HCT116 (cell line): ENCODE measurements around the gene ENPP6. TPM values are rescaled to one million over a fixed set of nuclear protein-coding genes. Genes with fewer than 3 reads are reported as not detected.

Experiments
- ATAC-seq: fragments of 200-7000 bp; cut with Tn5 transposase; 2 replicates; pipeline ENCODE4 v1.9.1; 2020; ENCODE audit warnings: mild to moderate bottlenecking, moderate library complexity
- BruUV-seq: library from RNA; stranded (reverse); fragments of 400-500 nt; replicated peaks from 2 replicates; lab custom pipeline; 2021; lab: Mats Ljungman, UMichigan
- CTCF ChIA-PET: fragments of 300-600 bp; sonication (Branson Sonifier 250); formaldehyde crosslinking; loops from one replicate; lab custom pipeline; 2021; ENCODE audit warnings: antibody characterized with exemption; lab: Charles Lee
- POLR2A ChIA-PET: fragments of 300-600, 350-600 bp; sonication (Branson Sonifier 250); formaldehyde crosslinking; loops from one replicate; lab custom pipeline; 2021; ENCODE audit warnings: antibody characterized with exemption; lab: Charles Lee
- RAD21 ChIA-PET, 2 experiments: fragments of 300-600 bp; sonication (Branson Sonifier 250); formaldehyde crosslinking; loops; one replicate each; lab custom pipeline; 2023; ENCODE audit warnings: low total read pairs in 2 of 2; ENCODE audit not compliant: uncharacterized antibody in 2 of 2, unreplicated experiment in 2 of 2, low non-redundant PET in 1 of 2; lab: Charles Lee
- DNase-seq: peaks from one replicate; pipeline ENCODE4 v3.0.0-alpha.2; 2010; ENCODE audit warnings: low read depth, low spot score
- H2AFZ ChIP-seq: fragments of 200-600 bp; shearing (Covaris generic), sonication (generic); 2 replicates; pipeline ENCODE4 v1.6.1; 2017; ENCODE audit warnings: low read depth, mixed run types, mixed read lengths, antibody characterized with exemption, low read length; ENCODE audit not compliant: poor library complexity, severe bottlenecking
- H3K27ac ChIP-seq: 2 replicates; pipeline ENCODE4 v1.5.1; 2012; ENCODE audit warnings: low read depth, low read length
- H3K27me3 ChIP-seq: fragments of 200-600 bp; sonication (generic); 2 replicates; pipeline ENCODE4 v1.6.1; 2016; ENCODE audit warnings: mixed run types, low read length, mixed read lengths; ENCODE audit not compliant: insufficient read depth
- H3K36me3 ChIP-seq, 2 experiments: fragments of 200-500 bp in 1 of 2; fragments of 200-600 bp in 1 of 2; sonication (Bioruptor generic) in 1 of 2; sonication (generic) in 1 of 2; 2 replicates each; pipeline versions ENCODE4 v1.5.1 to v1.6.1; 2014 to 2016; ENCODE audit warnings: low read length in 2 of 2, inconsistent platforms in 1 of 2, mixed read lengths in 1 of 2, mixed run types in 1 of 2; ENCODE audit not compliant: insufficient read depth in 2 of 2, control insufficient read depth in 1 of 2
- H3K4me1 ChIP-seq, 2 experiments: fragments of 200-600 bp in 1 of 2; sonication (generic) in 1 of 2; 2 replicates each; pipeline versions ENCODE4 v1.5.1 to v1.6.1; 2012 to 2017; ENCODE audit warnings: low read length in 2 of 2, inconsistent platforms in 1 of 2, mild to moderate bottlenecking in 1 of 2, mixed read lengths in 1 of 2, mixed run types in 1 of 2, moderate library complexity in 1 of 2; ENCODE audit not compliant: insufficient read depth in 2 of 2, control insufficient read depth in 1 of 2
- H3K4me2 ChIP-seq: fragments of 200-600 bp; sonication (generic); 2 replicates; pipeline ENCODE4 v1.6.1; 2017; ENCODE audit warnings: mixed run types, low read length, mixed read lengths
- H3K4me3 ChIP-seq, 2 experiments: fragments of 200-600 bp in 1 of 2; sonication (generic) in 1 of 2; replicated peaks in 1 of 2; 2 replicates each; pipeline ENCODE4 v1.5.1; 2011 to 2016; ENCODE audit warnings: low read length in 2 of 2, control low read depth in 1 of 2, low read depth in 1 of 2, mild to moderate bottlenecking in 1 of 2, mixed read lengths in 1 of 2, mixed run types in 1 of 2
- H3K79me2 ChIP-seq: fragments of 200-600 bp; sonication (generic); 2 replicates; pipeline ENCODE4 v1.6.1; 2017; ENCODE audit warnings: mild to moderate bottlenecking, mixed run types, low read length, moderate library complexity, mixed read lengths; ENCODE audit not compliant: insufficient read depth
- H3K9ac ChIP-seq: fragments of 200-600 bp; sonication (generic); 2 replicates; pipeline ENCODE4 v1.6.1; 2016; ENCODE audit warnings: low read length, mixed read lengths
- H3K9me2 ChIP-seq: fragments of 200-600 bp; sonication (generic), shearing (Covaris generic); 2 replicates; pipeline ENCODE4 v1.6.1; 2017; ENCODE audit warnings: mixed run types, mild to moderate bottlenecking, moderate library complexity; ENCODE audit not compliant: insufficient read depth
- H3K9me3 ChIP-seq, 2 experiments: fragments of 200-500 bp in 1 of 2; fragments of 200-600 bp in 1 of 2; sonication (Bioruptor generic) in 1 of 2; sonication (generic) in 1 of 2; 2 replicates each; pipeline ENCODE4 v1.6.1; 2014 to 2017; ENCODE audit warnings: low read length in 2 of 2, mixed read lengths in 2 of 2, inconsistent platforms in 1 of 2, low read depth in 1 of 2, mild to moderate bottlenecking in 1 of 2, mixed run types in 1 of 2, moderate library complexity in 1 of 2; ENCODE audit not compliant: control insufficient read depth in 1 of 2, insufficient read depth in 1 of 2
- H4K20me1 ChIP-seq: fragments of 200-600 bp; sonication (generic), shearing (Covaris generic); 2 replicates; pipeline ENCODE4 v1.6.1; 2017; ENCODE audit warnings: mixed run types, mild to moderate bottlenecking, moderate library complexity; ENCODE audit not compliant: insufficient read depth
- ATF3 ChIP-seq: IDR thresholded peaks from 2 replicates; pipeline ENCODE4 v1.6.1; 2012
- CBX3 ChIP-seq: IDR thresholded peaks from 2 replicates; pipeline ENCODE4 v1.6.1; 2012; ENCODE audit warnings: low read depth
- CEBPB ChIP-seq: IDR thresholded peaks from 2 replicates; pipeline ENCODE4 v1.6.1; 2012; ENCODE audit warnings: low read depth
- EZH2phosphoT487 ChIP-seq: fragments of 200-600 bp; IDR thresholded peaks from 2 replicates; pipeline ENCODE4 v1.6.1; 2018; ENCODE audit warnings: antibody characterized with exemption, borderline replicate concordance
- JUND ChIP-seq: IDR thresholded peaks from 2 replicates; pipeline ENCODE4 v1.6.1; 2012
- POLR2A ChIP-seq: IDR thresholded peaks from 2 replicates; pipeline ENCODE4 v1.7.0; 2011; ENCODE audit warnings: borderline replicate concordance; ENCODE audit not compliant: insufficient read depth, insufficient read length; ENCODE audit errors: extremely low read depth
- RAD21 ChIP-seq: IDR thresholded peaks from 2 replicates; pipeline ENCODE4 v1.6.1; 2012; ENCODE audit warnings: low read depth, mild to moderate bottlenecking
- SIN3A ChIP-seq: IDR thresholded peaks from 2 replicates; pipeline ENCODE4 v1.6.1; 2012; ENCODE audit warnings: low read depth
- SP1 ChIP-seq: IDR thresholded peaks from 2 replicates; pipeline ENCODE4 v1.6.1; 2012; ENCODE audit warnings: low read depth
- SRF ChIP-seq: IDR thresholded peaks from 2 replicates; pipeline ENCODE4 v1.6.1; 2012; ENCODE audit warnings: low read depth
- TCF7L2 ChIP-seq: IDR thresholded peaks from 2 replicates; pipeline ENCODE4 v1.7.0; 2011; ENCODE audit warnings: borderline replicate concordance, inconsistent platforms; ENCODE audit not compliant: insufficient read depth, insufficient read length; ENCODE audit errors: extremely low read depth
- ZBTB33 ChIP-seq: IDR thresholded peaks from 2 replicates; pipeline ENCODE4 v1.6.1; 2011; ENCODE audit warnings: mild to moderate bottlenecking, low read length, moderate library complexity; ENCODE audit not compliant: insufficient replicate concordance; ENCODE audit errors: extremely low read depth
- intact Hi-C: fragments of 100-400 bp; cut with micrococcal nuclease; formaldehyde crosslinking; loops from 2 replicates; pipeline ENCODE4 v1.10.0; 2022
- total RNA-seq: library from RNA; stranded (reverse); gene quantifications from one replicate; pipeline ENCODE4 v1.2.1, GENCODE V29; 2021; ENCODE audit not compliant: unreplicated experiment
- TF ChIP-seq, protein P1 (sequence below): IDR thresholded peaks from 2 replicates; pipeline ENCODE4 v1.6.1; 2012; ENCODE audit warnings: low read depth
- TF ChIP-seq, protein P2 (sequence below): IDR thresholded peaks from 2 replicates; pipeline ENCODE4 v1.6.1; 2012

ENPP6 gene
- total RNA-seq, 1 experiment from 2014 or later = not detected

DNA sequence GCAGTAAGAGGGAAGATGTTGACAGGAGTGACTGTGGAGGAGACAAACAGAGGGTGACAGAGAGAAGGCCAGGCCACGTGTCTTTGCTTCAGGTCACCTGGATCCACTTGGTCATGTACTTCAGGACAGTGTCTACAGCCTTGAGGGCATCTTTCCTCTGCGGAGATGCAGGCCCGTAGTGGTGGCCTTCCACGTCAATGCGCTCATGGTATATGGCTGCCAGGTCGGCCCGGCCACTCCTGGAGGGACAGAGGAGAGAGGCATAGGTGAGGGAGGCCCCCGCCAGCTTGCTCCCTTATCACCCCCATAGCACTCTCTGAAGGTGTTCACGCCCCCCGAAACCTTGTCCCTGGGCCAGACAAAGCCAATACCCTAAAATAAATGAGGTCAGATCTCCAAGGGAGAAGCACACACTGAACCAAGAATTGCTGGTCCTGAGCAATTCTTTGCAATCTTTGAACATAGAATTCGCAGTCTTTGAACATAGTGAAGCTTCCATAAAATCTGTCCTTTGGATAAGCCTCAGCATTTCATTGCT, 99.9 kb downstream of the ENPP6 start:
- ChIA-PET RAD21 (no interaction called here), CTCF (interaction anchor here (0.8 kb wide), 1 partner anchor 18 kb away, joined by 3 read pairs; no protein-coding TSS in a partner anchor), POLR2A (no interaction called here)
- Histone ChIP-seq H3K4me2 (no peak overlapping the region), H3K27me3 (no peaks in the 10 kb centered on the region), H3K4me1 (no peaks in the 10 kb centered on the region), H3K9me3 (no peaks in the 10 kb centered on the region), H3K79me2 (no peaks in the 10 kb centered on the region), H2AFZ (no peak overlapping the region), H3K4me3 (no peak overlapping the region), H3K27ac (no peak overlapping the region), H3K36me3 (no peaks in the 10 kb centered on the region), H4K20me1 (no peaks in the 10 kb centered on the region), H3K9me2 (no peaks in the 10 kb centered on the region), H3K9ac (no peak overlapping the region)
- BruUV-seq = no TSS peak
- DNase-seq (no peak), ATAC-seq (no peak)
- intact Hi-C loops = no loop called here
- TF ChIP-seq SIN3A = no peak

GRCh38 chr4:184115399-184115798, 102.3 kb downstream of the ENPP6 start:
- Histone ChIP-seq H4K20me1 (no peaks in the 10 kb centered on the region), H3K4me2 (no peak overlapping the region), H3K4me1 (no peaks in the 10 kb centered on the region), H3K9me2 (no peaks in the 10 kb centered on the region), H3K4me3 (no peak overlapping the region), H2AFZ (no peak overlapping the region), H3K36me3 (no peaks in the 10 kb centered on the region), H3K27ac (no peak overlapping the region), H3K9me3 (no peaks in the 10 kb centered on the region), H3K27me3 (no peaks in the 10 kb centered on the region), H3K9ac (no peak overlapping the region), H3K79me2 (no peaks in the 10 kb centered on the region)
- intact Hi-C loops = no loop called here
- CTCF ChIA-PET = interaction anchor here (1.0 kb wide), 1 partner anchor 15 kb away, joined by 3 read pairs; no protein-coding TSS in a partner anchor
- POLR2A ChIA-PET = no interaction called here
- RAD21 ChIA-PET = no interaction called here
- BruUV-seq = no TSS peak
- ATAC-seq = no peak
- DNase-seq = no peak
- no peak for TF ChIP-seq CBX3
- no peak for TF ChIP-seq ZBTB33
- TF ChIP-seq SP1 = no peak
- TF ChIP-seq EZH2phosphoT487 = no peak
- no peak for TF ChIP-seq SRF
- TF ChIP-seq POLR2A = no peak
- no peak for TF ChIP-seq CEBPB
- TF ChIP-seq, protein P1, sequence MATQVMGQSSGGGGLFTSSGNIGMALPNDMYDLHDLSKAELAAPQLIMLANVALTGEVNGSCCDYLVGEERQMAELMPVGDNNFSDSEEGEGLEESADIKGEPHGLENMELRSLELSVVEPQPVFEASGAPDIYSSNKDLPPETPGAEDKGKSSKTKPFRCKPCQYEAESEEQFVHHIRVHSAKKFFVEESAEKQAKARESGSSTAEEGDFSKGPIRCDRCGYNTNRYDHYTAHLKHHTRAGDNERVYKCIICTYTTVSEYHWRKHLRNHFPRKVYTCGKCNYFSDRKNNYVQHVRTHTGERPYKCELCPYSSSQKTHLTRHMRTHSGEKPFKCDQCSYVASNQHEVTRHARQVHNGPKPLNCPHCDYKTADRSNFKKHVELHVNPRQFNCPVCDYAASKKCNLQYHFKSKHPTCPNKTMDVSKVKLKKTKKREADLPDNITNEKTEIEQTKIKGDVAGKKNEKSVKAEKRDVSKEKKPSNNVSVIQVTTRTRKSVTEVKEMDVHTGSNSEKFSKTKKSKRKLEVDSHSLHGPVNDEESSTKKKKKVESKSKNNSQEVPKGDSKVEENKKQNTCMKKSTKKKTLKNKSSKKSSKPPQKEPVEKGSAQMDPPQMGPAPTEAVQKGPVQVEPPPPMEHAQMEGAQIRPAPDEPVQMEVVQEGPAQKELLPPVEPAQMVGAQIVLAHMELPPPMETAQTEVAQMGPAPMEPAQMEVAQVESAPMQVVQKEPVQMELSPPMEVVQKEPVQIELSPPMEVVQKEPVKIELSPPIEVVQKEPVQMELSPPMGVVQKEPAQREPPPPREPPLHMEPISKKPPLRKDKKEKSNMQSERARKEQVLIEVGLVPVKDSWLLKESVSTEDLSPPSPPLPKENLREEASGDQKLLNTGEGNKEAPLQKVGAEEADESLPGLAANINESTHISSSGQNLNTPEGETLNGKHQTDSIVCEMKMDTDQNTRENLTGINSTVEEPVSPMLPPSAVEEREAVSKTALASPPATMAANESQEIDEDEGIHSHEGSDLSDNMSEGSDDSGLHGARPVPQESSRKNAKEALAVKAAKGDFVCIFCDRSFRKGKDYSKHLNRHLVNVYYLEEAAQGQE = no peak
- TF ChIP-seq JUND = no peak
- TF ChIP-seq, protein P2, sequence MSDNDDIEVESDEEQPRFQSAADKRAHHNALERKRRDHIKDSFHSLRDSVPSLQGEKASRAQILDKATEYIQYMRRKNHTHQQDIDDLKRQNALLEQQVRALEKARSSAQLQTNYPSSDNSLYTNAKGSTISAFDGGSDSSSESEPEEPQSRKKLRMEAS = no peak
- TF ChIP-seq SIN3A = no peak
- TF ChIP-seq ATF3 = no peak
- no peak for TF ChIP-seq TCF7L2
- no peak for TF ChIP-seq RAD21
